Gastroesophageal sphincter (tissue), 2 donors: Measurements from ENCODE around the gene RPRD1B.

Experiments
- POLR2A ChIP-seq, 2 donors: fragments of 450-650 bp; IDR thresholded peaks; one replicate each; pipeline ENCODE4 v1.6.1; 2017; ENCODE audit warnings: antibody characterized with exemption in 2 of 2, mild to moderate bottlenecking in 2 of 2, moderate library complexity in 1 of 2
- POLR2AphosphoS5 ChIP-seq: sonication (generic); formaldehyde crosslinking; IDR thresholded peaks from one replicate; pipeline ENCODE4 v1.6.1; 2017; ENCODE audit warnings: antibody characterized with exemption

GRCh38 chr20:38112930-38113294, 79.4 kb downstream of the RPRD1B start:
- TF ChIP-seq POLR2A (IDR thresholded peaks at IDR 0.05) (no peak), POLR2AphosphoS5 (no peak)
